ENCODE data around the gene PWWP2B. TPM values are rescaled to one million over a fixed set of nuclear protein-coding genes. Genes with fewer than 3 reads are reported as not detected.

Gene PWWP2B
- total and polyA plus RNA-seq, 2 of the 13 experiments (the other 11 are each of a cell fraction or from before 2014, with no cell fraction given): 2.3 to 4.7 TPM

- no peak overlapping the region for H3K4me2 ChIP-seq (ENCODE audit: low read depth, low read length)
- in situ Hi-C loops (cut with HindIII; ENCODE audit: extremely low pct_ligation_motif_present, low pct_unique_long_range_greater_than_20kb) (no loop called here), intact Hi-C loops (cut with micrococcal nuclease; ENCODE audit: unreplicated experiment) (no loop called here)
- H3K9me3 ChIP-seq (ENCODE audit: low read length): no peaks in the 10 kb centered on the region
- no peak overlapping the region for H3K4me3 ChIP-seq (replicated peaks in 1 of 3; ENCODE audit: insufficient read depth in 1 of 3, low read depth in 2 of 3, low read length in 3 of 3)
- CTCF ChIA-PET (ENCODE audit: low intra/inter-chr PET ratio, low total read pairs): no interaction called here
- no peak overlapping the region for H3K9ac ChIP-seq (ENCODE audit: insufficient read depth, low read depth, low read length)
- H4K20me1 ChIP-seq (ENCODE audit: insufficient read depth, low read length): no peaks in the 10 kb centered on the region
- H3K4me1 ChIP-seq (ENCODE audit: insufficient read depth, low read length): peaks cover 10% of the 10 kb centered on the region; the same call in 1 of the 2 replicates
- DNase-seq (ENCODE audit: low spot score): no peak
- POLR2A ChIA-PET: no interaction called here
- no peaks in the 10 kb centered on the region; a peak in 1 of 5 replicates for H3K36me3 ChIP-seq (replicated peaks in 1 of 2; ENCODE audit: control insufficient read depth in 1 of 2, insufficient read depth in 2 of 2, low read length in 2 of 2)
- 81% methylated on average over 8 of the region's 20 CpGs for whole genome bisulfite sequencing (ENCODE audit: low lambda C conversion rate)
- no peaks in the 10 kb centered on the region for H3K79me2 ChIP-seq (ENCODE audit: insufficient read depth, low read length)
- ATAC-seq: no peak
- no peaks in the 10 kb centered on the region; a peak in 1 of 5 replicates for H3K27me3 ChIP-seq (ENCODE audit: control insufficient read depth in 1 of 2, insufficient read depth in 2 of 2, low read length in 2 of 2)
- TF ChIP-seq ZHX1 (CRISPR knock-in tag; IDR thresholded peaks at IDR 0.05; ENCODE audit: low read depth) (no peak), HNRNPLL (IDR thresholded peaks at IDR 0.05; ENCODE audit: low read depth, low read length, poor library complexity, severe bottlenecking) (no peak), ZNF629 (CRISPR knock-in tag; conservative IDR thresholded peaks at IDR 0.05) (peak; percentile 70), SNAPC5 (CRISPR knock-in tag; IDR thresholded peaks at IDR 0.05; ENCODE audit: borderline replicate concordance) (no peak), BCL6 (CRISPR knock-in tag; IDR thresholded peaks at IDR 0.05) (no peak), LBX2 (CRISPR knock-in tag; IDR thresholded peaks at IDR 0.05; ENCODE audit: borderline replicate concordance) (no peak)
- H3K27ac ChIP-seq (ENCODE audit: extremely low read length, insufficient read depth, low read length): no peak overlapping the region
- no peak for FAIRE-seq
- BruUV-seq (replicated peaks): no TSS peak
- H2AFZ ChIP-seq (ENCODE audit: low read length): no peak overlapping the region
These were observed 4.6 kb downstream of the PWWP2B start for GRCh38 chr10:132401401-132402118.
